GM23338 (cell line): ENCODE measurements around the gene GPHN. TPM values are rescaled to one million over a fixed set of nuclear protein-coding genes. Genes with fewer than 3 reads are reported as not detected.

Experiments used
- ATAC-seq: fragments of 200-7000 bp; cut with Tn5 transposase; 3 replicates; pipeline ENCODE4 v1.9.1; 2020
- DNase-seq: peaks from one replicate; pipeline ENCODE4 v3.0.0-alpha.2; 2015; ENCODE audit warnings: low spot score
- H2AFZ ChIP-seq: fragments of 200-600 bp; sonication (generic); 2 replicates; pipeline ENCODE4 v1.8.0; 2016; ENCODE audit warnings: antibody characterized with exemption, mild to moderate bottlenecking, moderate library complexity
- H3F3A ChIP-seq: fragments of 200-600 bp; sonication (generic); replicated peaks from 2 replicates; pipeline ENCODE4 v1.8.0; 2017; ENCODE audit warnings: antibody characterized with exemption, mixed run types, low read depth
- H3K27ac ChIP-seq: fragments of 200-600 bp; sonication (generic); 2 replicates; pipeline ENCODE4 v1.6.1; 2016; ENCODE audit warnings: low read depth
- H3K27me3 ChIP-seq: fragments of 200-600 bp; sonication (generic); 2 replicates; pipeline ENCODE4 v1.8.0; 2016; ENCODE audit warnings: mild to moderate bottlenecking, mixed run types, moderate library complexity; ENCODE audit not compliant: insufficient read depth
- H3K36me3 ChIP-seq: fragments of 200-600 bp; sonication (generic); 2 replicates; pipeline ENCODE4 v1.8.0; 2016; ENCODE audit warnings: mild to moderate bottlenecking; ENCODE audit not compliant: insufficient read depth
- H3K4me1 ChIP-seq: fragments of 200-600 bp; sonication (generic); 2 replicates; pipeline ENCODE4 v1.8.0; 2016; ENCODE audit warnings: mild to moderate bottlenecking, moderate library complexity; ENCODE audit not compliant: insufficient read depth
- H3K4me2 ChIP-seq: fragments of 200-600 bp; sonication (generic); 2 replicates; pipeline ENCODE4 v1.7.1; 2017; ENCODE audit warnings: mixed run types
- H3K4me3 ChIP-seq: fragments of 200-600 bp; sonication (generic); 2 replicates; pipeline ENCODE4 v1.6.1; 2016; ENCODE audit warnings: mixed run types
- H3K79me2 ChIP-seq: fragments of 200-600 bp; sonication (generic); replicated peaks from 2 replicates; pipeline ENCODE4 v1.8.0; 2017; ENCODE audit warnings: mild to moderate bottlenecking; ENCODE audit not compliant: insufficient read depth
- H3K9me2 ChIP-seq: fragments of 200-600 bp; sonication (generic); 2 replicates; pipeline ENCODE4 v1.8.0; 2017; ENCODE audit not compliant: insufficient read depth
- H4K20me1 ChIP-seq: fragments of 200-600 bp; sonication (generic); replicated peaks from 2 replicates; pipeline ENCODE4 v1.8.0; 2017; ENCODE audit warnings: mild to moderate bottlenecking; ENCODE audit not compliant: insufficient read depth
- H3K27ac Mint-ChIP-seq: 2 replicates; pipeline ENCODE4 v1.8.0; 2020; ENCODE audit warnings: inconsistent platforms, mild to moderate bottlenecking, moderate library complexity, mixed read lengths
- H3K27me3 Mint-ChIP-seq: 3 replicates; pipeline ENCODE4 v1.8.0; 2022; ENCODE audit warnings: low read depth, mild to moderate bottlenecking, moderate library complexity, mixed read lengths, inconsistent platforms; ENCODE audit not compliant: insufficient read depth, poor library complexity
- H3K36me3 Mint-ChIP-seq: 3 replicates; pipeline ENCODE4 v1.8.0; 2021; ENCODE audit warnings: low read depth, mild to moderate bottlenecking, inconsistent platforms, moderate library complexity, mixed read lengths
- H3K4me1 Mint-ChIP-seq: 3 replicates; pipeline ENCODE4 v1.8.0; 2020; ENCODE audit warnings: mild to moderate bottlenecking, inconsistent platforms, mixed read lengths
- H3K4me3 Mint-ChIP-seq: 3 replicates; pipeline ENCODE4 v1.8.0; 2021; ENCODE audit warnings: moderate library complexity, mild to moderate bottlenecking, inconsistent platforms, mixed read lengths
- H3K9me3 Mint-ChIP-seq: 3 replicates; pipeline ENCODE4 v1.8.0; 2020; ENCODE audit warnings: moderate library complexity, mild to moderate bottlenecking, inconsistent platforms, mixed read lengths
- CREB1 ChIP-seq: fragments of 250-450 bp; sonication (Bioruptor Pico); IDR thresholded peaks from 2 replicates; pipeline ENCODE4 v1.5.0; 2020; ENCODE audit warnings: low read depth, mild to moderate bottlenecking, moderate library complexity
- EZH2 ChIP-seq: fragments of 200-600 bp; sonication (generic); IDR thresholded peaks from one replicate; pipeline ENCODE4 v1.8.0; 2017; ENCODE audit warnings: antibody characterized with exemption, mild to moderate bottlenecking, low read depth; ENCODE audit not compliant: unreplicated experiment
- JUNB ChIP-seq: IDR thresholded peaks from one replicate; pipeline ENCODE4 v1.6.1; 2016; ENCODE audit warnings: antibody characterized with exemption; ENCODE audit not compliant: unreplicated experiment
- NANOG ChIP-seq: IDR thresholded peaks from 2 replicates; pipeline ENCODE4 v1.6.1; 2016; ENCODE audit warnings: antibody characterized with exemption, borderline replicate concordance
- POLR2AphosphoS5 ChIP-seq: IDR thresholded peaks from 2 replicates; pipeline ENCODE4 v1.6.1; 2016; ENCODE audit warnings: antibody characterized with exemption, low read depth
- STAT1 ChIP-seq: IDR thresholded peaks from one replicate; pipeline ENCODE4 v1.6.1; 2016; ENCODE audit warnings: antibody characterized with exemption; ENCODE audit not compliant: unreplicated experiment
- ZNF114 ChIP-seq: fragments of 250-450 bp; sonication (Bioruptor Pico); IDR thresholded peaks from 2 replicates; pipeline ENCODE4 v1.5.0; 2020; ENCODE audit warnings: mild to moderate bottlenecking, moderate library complexity
- ZNF331 ChIP-seq: fragments of 250-450 bp; sonication (Bioruptor Pico); IDR thresholded peaks from 2 replicates; pipeline ENCODE4 v1.5.0; 2020; ENCODE audit warnings: low read depth, mild to moderate bottlenecking, moderate library complexity
- polyA plus RNA-seq: library from polyadenylated mRNA; unstranded; fragments of >200 nt; fragmentation: Nextera tagmentation; extraction: Ambion mirVana; gene quantifications from 2 replicates; pipeline ENCODE4 v1.2.1, GENCODE V29; 2016
- total RNA-seq: library from RNA; depleted of rRNA; stranded (reverse); fragments of >200 nt; shearing (Covaris generic); gene quantifications from 2 replicates; pipeline ENCODE4 v1.2.3, GENCODE V29; 2014
- TF ChIP-seq, protein P1 (sequence below): IDR thresholded peaks from 2 replicates; pipeline ENCODE4 v1.6.1; 2016; ENCODE audit warnings: antibody characterized with exemption
- TF ChIP-seq, protein P2 (sequence below): fragments of 250-450 bp; sonication (Bioruptor Pico); IDR thresholded peaks from 2 replicates; pipeline ENCODE4 v1.5.0; 2020; ENCODE audit warnings: mild to moderate bottlenecking, moderate library complexity
- TF ChIP-seq, protein P3 (sequence below), 2 experiments: fragments of 200-600 bp in 1 of 2; sonication (generic) in 1 of 2; conservative IDR thresholded peaks; 2 replicates each; pipeline versions ENCODE4 v1.5.1 to v1.6.1; 2016 to 2017; ENCODE audit warnings: antibody characterized with exemption in 2 of 2, low read depth in 2 of 2, mild to moderate bottlenecking in 2 of 2, moderate library complexity in 1 of 2
- TF ChIP-seq, protein P4 (sequence below): IDR thresholded peaks from one replicate; pipeline ENCODE4 v1.6.1; 2018; ENCODE audit warnings: antibody characterized with exemption; ENCODE audit not compliant: unreplicated experiment

The GPHN gene
- total and polyA plus RNA-seq, 2 experiments from 2014 or later: 17.6 to 20.6 TPM

DNA sequence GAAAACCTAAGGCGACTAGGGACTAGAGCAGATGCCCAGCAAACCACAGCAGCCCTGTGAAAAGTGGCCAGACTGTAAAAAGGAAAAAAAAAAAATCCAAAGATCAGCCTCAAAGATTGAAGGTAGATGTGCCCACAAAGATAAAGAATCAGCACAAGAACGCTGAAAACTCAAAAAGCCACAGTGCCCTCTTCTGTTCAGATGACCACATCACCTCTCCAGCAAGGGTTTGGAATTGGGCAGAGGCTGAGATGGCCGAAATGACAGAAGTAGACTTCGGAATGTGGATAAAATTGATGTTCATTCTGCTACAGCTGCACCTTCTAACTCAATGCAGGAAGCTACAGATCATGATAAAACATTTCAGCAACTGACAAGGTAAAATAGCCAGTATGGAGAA, 154.4 kb downstream of the GPHN start (continued):
- TF ChIP-seq EZH2: no peak
- TF ChIP-seq, protein P1, sequence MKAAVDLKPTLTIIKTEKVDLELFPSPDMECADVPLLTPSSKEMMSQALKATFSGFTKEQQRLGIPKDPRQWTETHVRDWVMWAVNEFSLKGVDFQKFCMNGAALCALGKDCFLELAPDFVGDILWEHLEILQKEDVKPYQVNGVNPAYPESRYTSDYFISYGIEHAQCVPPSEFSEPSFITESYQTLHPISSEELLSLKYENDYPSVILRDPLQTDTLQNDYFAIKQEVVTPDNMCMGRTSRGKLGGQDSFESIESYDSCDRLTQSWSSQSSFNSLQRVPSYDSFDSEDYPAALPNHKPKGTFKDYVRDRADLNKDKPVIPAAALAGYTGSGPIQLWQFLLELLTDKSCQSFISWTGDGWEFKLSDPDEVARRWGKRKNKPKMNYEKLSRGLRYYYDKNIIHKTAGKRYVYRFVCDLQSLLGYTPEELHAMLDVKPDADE: no peak
- no peak for TF ChIP-seq STAT1

DNA sequence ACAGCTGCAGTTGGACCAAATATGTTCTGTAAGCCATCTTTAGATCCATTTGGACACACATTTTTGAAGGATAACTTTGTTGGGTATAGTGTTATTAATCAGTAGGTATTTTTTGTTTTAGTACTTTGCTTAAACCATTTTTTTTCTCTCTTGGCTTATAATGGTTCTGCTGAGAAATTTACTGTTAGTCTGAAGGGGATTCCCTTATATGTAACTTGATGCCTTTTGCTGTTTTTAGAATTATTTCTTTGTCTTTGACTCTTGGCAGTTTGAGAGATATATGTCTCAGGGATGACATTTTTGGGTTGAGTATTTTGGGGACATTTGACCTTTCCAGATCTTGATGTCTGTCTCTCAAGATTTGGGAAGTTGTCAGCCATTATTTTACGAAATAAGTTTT, 169.8 kb downstream of the GPHN start:
- Histone ChIP-seq H3F3A (no peaks in the 10 kb centered on the region), H3K79me2 (peaks cover 60% of the 10 kb centered on the region), H3K9me2 (no peaks in the 10 kb centered on the region), H3K4me2 (no peak overlapping the region), H3K4me1 (no peaks in the 10 kb centered on the region), H2AFZ (no peak overlapping the region), H3K4me3 (no peak overlapping the region), H3K27ac (no peak overlapping the region), H4K20me1 (no peaks in the 10 kb centered on the region; the same call in 1 of the 2 replicates), H3K27me3 (no peaks in the 10 kb centered on the region), H3K36me3 (no peaks in the 10 kb centered on the region)
- peaks cover 25% of the 10 kb centered on the region for H3K36me3 Mint-ChIP-seq
- peaks cover 2% of the 10 kb centered on the region for H3K27me3 Mint-ChIP-seq
- H3K4me1 Mint-ChIP-seq: no peaks in the 10 kb centered on the region
- H3K4me3 Mint-ChIP-seq: no peak overlapping the region
- no peak overlapping the region for H3K27ac Mint-ChIP-seq
- DNase-seq: no peak
- ATAC-seq: no peak
- H3K9me3 Mint-ChIP-seq: peaks cover 38% of the 10 kb centered on the region
- no peak for TF ChIP-seq NANOG
- no peak for TF ChIP-seq JUNB
- no peak for TF ChIP-seq POLR2AphosphoS5
- TF ChIP-seq, protein P1: no peak
- TF ChIP-seq EZH2: no peak
- no peak for TF ChIP-seq STAT1
- TF ChIP-seq, protein P2, sequence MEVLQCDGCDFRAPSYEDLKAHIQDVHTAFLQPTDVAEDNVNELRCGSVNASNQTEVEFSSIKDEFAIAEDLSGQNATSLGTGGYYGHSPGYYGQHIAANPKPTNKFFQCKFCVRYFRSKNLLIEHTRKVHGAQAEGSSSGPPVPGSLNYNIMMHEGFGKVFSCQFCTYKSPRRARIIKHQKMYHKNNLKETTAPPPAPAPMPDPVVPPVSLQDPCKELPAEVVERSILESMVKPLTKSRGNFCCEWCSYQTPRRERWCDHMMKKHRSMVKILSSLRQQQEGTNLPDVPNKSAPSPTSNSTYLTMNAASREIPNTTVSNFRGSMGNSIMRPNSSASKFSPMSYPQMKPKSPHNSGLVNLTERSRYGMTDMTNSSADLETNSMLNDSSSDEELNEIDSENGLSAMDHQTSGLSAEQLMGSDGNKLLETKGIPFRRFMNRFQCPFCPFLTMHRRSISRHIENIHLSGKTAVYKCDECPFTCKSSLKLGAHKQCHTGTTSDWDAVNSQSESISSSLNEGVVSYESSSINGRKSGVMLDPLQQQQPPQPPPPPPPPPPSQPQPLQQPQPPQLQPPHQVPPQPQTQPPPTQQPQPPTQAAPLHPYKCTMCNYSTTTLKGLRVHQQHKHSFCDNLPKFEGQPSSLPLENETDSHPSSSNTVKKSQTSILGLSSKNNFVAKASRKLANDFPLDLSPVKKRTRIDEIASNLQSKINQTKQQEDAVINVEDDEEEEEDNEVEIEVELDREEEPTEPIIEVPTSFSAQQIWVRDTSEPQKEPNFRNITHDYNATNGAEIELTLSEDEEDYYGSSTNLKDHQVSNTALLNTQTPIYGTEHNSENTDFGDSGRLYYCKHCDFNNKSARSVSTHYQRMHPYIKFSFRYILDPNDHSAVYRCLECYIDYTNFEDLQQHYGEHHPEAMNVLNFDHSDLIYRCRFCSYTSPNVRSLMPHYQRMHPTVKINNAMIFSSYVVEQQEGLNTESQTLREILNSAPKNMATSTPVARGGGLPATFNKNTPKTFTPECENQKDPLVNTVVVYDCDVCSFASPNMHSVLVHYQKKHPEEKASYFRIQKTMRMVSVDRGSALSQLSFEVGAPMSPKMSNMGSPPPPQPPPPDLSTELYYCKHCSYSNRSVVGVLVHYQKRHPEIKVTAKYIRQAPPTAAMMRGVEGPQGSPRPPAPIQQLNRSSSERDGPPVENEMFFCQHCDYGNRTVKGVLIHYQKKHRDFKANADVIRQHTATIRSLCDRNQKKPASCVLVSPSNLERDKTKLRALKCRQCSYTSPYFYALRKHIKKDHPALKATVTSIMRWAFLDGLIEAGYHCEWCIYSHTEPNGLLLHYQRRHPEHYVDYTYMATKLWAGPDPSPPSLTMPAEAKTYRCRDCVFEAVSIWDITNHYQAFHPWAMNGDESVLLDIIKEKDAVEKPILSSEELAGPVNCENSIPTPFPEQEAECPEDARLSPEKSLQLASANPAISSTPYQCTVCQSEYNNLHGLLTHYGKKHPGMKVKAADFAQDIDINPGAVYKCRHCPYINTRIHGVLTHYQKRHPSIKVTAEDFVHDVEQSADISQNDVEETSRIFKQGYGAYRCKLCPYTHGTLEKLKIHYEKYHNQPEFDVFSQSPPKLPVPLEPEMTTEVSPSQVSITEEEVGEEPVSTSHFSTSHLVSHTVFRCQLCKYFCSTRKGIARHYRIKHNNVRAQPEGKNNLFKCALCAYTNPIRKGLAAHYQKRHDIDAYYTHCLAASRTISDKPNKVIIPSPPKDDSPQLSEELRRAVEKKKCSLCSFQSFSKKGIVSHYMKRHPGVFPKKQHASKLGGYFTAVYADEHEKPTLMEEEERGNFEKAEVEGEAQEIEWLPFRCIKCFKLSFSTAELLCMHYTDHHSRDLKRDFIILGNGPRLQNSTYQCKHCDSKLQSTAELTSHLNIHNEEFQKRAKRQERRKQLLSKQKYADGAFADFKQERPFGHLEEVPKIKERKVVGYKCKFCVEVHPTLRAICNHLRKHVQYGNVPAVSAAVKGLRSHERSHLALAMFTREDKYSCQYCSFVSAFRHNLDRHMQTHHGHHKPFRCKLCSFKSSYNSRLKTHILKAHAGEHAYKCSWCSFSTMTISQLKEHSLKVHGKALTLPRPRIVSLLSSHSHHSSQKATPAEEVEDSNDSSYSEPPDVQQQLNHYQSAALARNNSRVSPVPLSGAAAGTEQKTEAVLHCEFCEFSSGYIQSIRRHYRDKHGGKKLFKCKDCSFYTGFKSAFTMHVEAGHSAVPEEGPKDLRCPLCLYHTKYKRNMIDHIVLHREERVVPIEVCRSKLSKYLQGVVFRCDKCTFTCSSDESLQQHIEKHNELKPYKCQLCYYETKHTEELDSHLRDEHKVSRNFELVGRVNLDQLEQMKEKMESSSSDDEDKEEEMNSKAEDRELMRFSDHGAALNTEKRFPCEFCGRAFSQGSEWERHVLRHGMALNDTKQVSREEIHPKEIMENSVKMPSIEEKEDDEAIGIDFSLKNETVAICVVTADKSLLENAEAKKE (CRISPR knock-in tag): no peak
- TF ChIP-seq CREB1 (CRISPR knock-in tag): no peak
- TF ChIP-seq, protein P3, sequence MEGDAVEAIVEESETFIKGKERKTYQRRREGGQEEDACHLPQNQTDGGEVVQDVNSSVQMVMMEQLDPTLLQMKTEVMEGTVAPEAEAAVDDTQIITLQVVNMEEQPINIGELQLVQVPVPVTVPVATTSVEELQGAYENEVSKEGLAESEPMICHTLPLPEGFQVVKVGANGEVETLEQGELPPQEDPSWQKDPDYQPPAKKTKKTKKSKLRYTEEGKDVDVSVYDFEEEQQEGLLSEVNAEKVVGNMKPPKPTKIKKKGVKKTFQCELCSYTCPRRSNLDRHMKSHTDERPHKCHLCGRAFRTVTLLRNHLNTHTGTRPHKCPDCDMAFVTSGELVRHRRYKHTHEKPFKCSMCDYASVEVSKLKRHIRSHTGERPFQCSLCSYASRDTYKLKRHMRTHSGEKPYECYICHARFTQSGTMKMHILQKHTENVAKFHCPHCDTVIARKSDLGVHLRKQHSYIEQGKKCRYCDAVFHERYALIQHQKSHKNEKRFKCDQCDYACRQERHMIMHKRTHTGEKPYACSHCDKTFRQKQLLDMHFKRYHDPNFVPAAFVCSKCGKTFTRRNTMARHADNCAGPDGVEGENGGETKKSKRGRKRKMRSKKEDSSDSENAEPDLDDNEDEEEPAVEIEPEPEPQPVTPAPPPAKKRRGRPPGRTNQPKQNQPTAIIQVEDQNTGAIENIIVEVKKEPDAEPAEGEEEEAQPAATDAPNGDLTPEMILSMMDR (conservative IDR thresholded peaks at IDR 0.05; ENCODE audit: low read depth in 2 of 2): no peak
- TF ChIP-seq ZNF331 (CRISPR knock-in tag): no peak
- no peak for TF ChIP-seq ZNF114
- TF ChIP-seq, protein P4, sequence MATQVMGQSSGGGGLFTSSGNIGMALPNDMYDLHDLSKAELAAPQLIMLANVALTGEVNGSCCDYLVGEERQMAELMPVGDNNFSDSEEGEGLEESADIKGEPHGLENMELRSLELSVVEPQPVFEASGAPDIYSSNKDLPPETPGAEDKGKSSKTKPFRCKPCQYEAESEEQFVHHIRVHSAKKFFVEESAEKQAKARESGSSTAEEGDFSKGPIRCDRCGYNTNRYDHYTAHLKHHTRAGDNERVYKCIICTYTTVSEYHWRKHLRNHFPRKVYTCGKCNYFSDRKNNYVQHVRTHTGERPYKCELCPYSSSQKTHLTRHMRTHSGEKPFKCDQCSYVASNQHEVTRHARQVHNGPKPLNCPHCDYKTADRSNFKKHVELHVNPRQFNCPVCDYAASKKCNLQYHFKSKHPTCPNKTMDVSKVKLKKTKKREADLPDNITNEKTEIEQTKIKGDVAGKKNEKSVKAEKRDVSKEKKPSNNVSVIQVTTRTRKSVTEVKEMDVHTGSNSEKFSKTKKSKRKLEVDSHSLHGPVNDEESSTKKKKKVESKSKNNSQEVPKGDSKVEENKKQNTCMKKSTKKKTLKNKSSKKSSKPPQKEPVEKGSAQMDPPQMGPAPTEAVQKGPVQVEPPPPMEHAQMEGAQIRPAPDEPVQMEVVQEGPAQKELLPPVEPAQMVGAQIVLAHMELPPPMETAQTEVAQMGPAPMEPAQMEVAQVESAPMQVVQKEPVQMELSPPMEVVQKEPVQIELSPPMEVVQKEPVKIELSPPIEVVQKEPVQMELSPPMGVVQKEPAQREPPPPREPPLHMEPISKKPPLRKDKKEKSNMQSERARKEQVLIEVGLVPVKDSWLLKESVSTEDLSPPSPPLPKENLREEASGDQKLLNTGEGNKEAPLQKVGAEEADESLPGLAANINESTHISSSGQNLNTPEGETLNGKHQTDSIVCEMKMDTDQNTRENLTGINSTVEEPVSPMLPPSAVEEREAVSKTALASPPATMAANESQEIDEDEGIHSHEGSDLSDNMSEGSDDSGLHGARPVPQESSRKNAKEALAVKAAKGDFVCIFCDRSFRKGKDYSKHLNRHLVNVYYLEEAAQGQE: no peak
